Suprapubic skin (tissue), 4 donors: Measurements from ENCODE around the gene PPP1R9B.

Source experiments
- POLR2A ChIP-seq, 2 donors: fragments of 450-650 bp; IDR thresholded peaks; one replicate each; pipeline ENCODE4 v1.6.1; 2017; ENCODE audit warnings: antibody characterized with exemption in 2 of 2, mild to moderate bottlenecking in 2 of 2, moderate library complexity in 2 of 2
- POLR2AphosphoS5 ChIP-seq, 3 donors: sonication (generic); formaldehyde crosslinking; IDR thresholded peaks; one replicate each; pipeline ENCODE4 v1.6.1; 2017; ENCODE audit warnings: antibody characterized with exemption in 3 of 3
- TF ChIP-seq, protein P1 (sequence below), 2 donors: fragments of 200-600 bp in 1 of 2; fragments of 450-650 bp in 1 of 2; sonication (generic) in 1 of 2; IDR thresholded peaks; one replicate each; pipeline ENCODE4 v1.5.1; 2016 to 2019; ENCODE audit warnings: antibody characterized with exemption in 2 of 2, mild to moderate bottlenecking in 1 of 2, moderate library complexity in 1 of 2

DNA sequence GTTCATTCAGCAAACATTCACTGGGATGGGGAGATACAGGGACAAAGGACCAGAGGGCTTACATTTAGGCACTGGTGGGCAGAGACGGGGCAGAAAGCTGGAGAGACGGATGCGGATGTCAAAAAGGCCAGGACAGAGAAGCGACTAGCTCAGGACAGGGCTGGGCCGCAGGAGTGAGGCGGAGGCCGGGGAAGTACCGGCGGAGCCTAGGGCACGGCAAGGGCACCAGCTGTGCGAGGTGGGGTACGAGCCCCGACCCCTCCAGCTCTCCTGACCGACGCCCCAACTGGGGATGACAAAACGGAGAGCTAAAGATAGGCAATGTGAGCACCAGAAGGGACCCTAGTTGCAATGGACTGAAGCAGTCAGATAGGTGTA lies 11.4 kb upstream of the PPP1R9B start:
- TF ChIP-seq, protein P1, sequence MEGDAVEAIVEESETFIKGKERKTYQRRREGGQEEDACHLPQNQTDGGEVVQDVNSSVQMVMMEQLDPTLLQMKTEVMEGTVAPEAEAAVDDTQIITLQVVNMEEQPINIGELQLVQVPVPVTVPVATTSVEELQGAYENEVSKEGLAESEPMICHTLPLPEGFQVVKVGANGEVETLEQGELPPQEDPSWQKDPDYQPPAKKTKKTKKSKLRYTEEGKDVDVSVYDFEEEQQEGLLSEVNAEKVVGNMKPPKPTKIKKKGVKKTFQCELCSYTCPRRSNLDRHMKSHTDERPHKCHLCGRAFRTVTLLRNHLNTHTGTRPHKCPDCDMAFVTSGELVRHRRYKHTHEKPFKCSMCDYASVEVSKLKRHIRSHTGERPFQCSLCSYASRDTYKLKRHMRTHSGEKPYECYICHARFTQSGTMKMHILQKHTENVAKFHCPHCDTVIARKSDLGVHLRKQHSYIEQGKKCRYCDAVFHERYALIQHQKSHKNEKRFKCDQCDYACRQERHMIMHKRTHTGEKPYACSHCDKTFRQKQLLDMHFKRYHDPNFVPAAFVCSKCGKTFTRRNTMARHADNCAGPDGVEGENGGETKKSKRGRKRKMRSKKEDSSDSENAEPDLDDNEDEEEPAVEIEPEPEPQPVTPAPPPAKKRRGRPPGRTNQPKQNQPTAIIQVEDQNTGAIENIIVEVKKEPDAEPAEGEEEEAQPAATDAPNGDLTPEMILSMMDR (IDR thresholded peaks at IDR 0.05) = no peak
- no peak for TF ChIP-seq POLR2AphosphoS5 (IDR thresholded peaks at IDR 0.05)
- TF ChIP-seq POLR2A (IDR thresholded peaks at IDR 0.05) = no peak
